Spleen (tissue), 7 donors: ENCODE measurements around the gene TBL1X.

Experiments used
- CTCF ChIP-seq, 11 experiments: fragments of 200-600 bp in 7 of 11; fragments of 450-650 bp in 4 of 11; sonication (generic) in 4 of 11; IDR thresholded peaks in 8 of 11; conservative IDR thresholded peaks in 3 of 11; 1 replicate in 7 of 11; 2 replicates in 4 of 11; pipeline versions ENCODE4 v1.4.0 to v1.8.0; 2016 to 2021; ENCODE audit warnings: antibody characterized with exemption in 11 of 11, inconsistent platforms in 4 of 11, mild to moderate bottlenecking in 1 of 11
- POLR2A ChIP-seq, 3 donors: fragments of 450-650 bp; IDR thresholded peaks; one replicate each; pipeline ENCODE4 v1.5.1; 2017; ENCODE audit warnings: antibody characterized with exemption in 3 of 3, mild to moderate bottlenecking in 1 of 3
- POLR2AphosphoS5 ChIP-seq, 3 donors: sonication (generic); formaldehyde crosslinking; IDR thresholded peaks; one replicate each; pipeline ENCODE4 v1.5.1; 2017; ENCODE audit warnings: antibody characterized with exemption in 3 of 3
- donor health status: DM: no; HTN: no; CAD: no; lungs with moderate emphysema.
- donor health status: DM: no; HTN: no; CAD: no.
- donor health status: DM: no; HTN: no; CAD: no.

GRCh38 chrX:9670136-9670814 lies 205.4 kb downstream of the TBL1X start:
- no peak for TF ChIP-seq CTCF (IDR thresholded peaks at IDR 0.05 in 8 of 11, conservative IDR thresholded peaks at IDR 0.05 in 3 of 11)
- TF ChIP-seq POLR2AphosphoS5 (IDR thresholded peaks at IDR 0.05): no peak
- no peak for TF ChIP-seq POLR2A (IDR thresholded peaks at IDR 0.05)
